ENCODE data around the gene CNTNAP2.

CNTNAP2 gene

GRCh38 chr7:146262527-146262926 is 145.9 kb downstream of the CNTNAP2 start:
- H3K4me3 ChIP-seq: no peak overlapping the region
- no peak overlapping the region for H3K27ac ChIP-seq
- H3K27me3 ChIP-seq: no peaks in the 10 kb centered on the region
- H3K36me3 ChIP-seq: no peaks in the 10 kb centered on the region
- no peaks in the 10 kb centered on the region for H4K20me1 ChIP-seq
- H3K9ac ChIP-seq: no peak overlapping the region
- H3K9me3 ChIP-seq: peaks cover 15% of the 10 kb centered on the region; the same call in 1 of the 2 replicates
- no peak for TF ChIP-seq Cebpa-rat (IDR thresholded peaks at IDR 0.05)
- no peak overlapping the region for H3K4me2 ChIP-seq
- no peaks in the 10 kb centered on the region for H3K4me1 ChIP-seq

GRCh38 chr7:146276888-146277287 is 160.3 kb downstream of the CNTNAP2 start:
- Histone ChIP-seq H3K4me3 (no peak overlapping the region), H3K27ac (no peak overlapping the region)
- no peak for TF ChIP-seq Cebpa-rat (IDR thresholded peaks at IDR 0.05)

GRCh38 chr7:146285418-146285817 is 168.8 kb downstream of the CNTNAP2 start:
- no peaks in the 10 kb centered on the region for H3K36me3 ChIP-seq
- H3K27me3 ChIP-seq: no peaks in the 10 kb centered on the region
- no peaks in the 10 kb centered on the region for H3K9me3 ChIP-seq
- no peak overlapping the region for H3K4me2 ChIP-seq
- H3K4me1 ChIP-seq: no peaks in the 10 kb centered on the region
- H3K9ac ChIP-seq: no peak overlapping the region
- H4K20me1 ChIP-seq: no peaks in the 10 kb centered on the region
- no peak overlapping the region for H3K4me3 ChIP-seq
- H3K27ac ChIP-seq: no peak overlapping the region
- no peak for TF ChIP-seq Cebpa-rat (IDR thresholded peaks at IDR 0.05)

More at GRCh38 chr7:146276888-146277287, 160.3 kb downstream of the CNTNAP2 start:
- Histone ChIP-seq H3K9me3 (no peaks in the 10 kb centered on the region), H3K4me2 (no peak overlapping the region), H3K36me3 (no peaks in the 10 kb centered on the region), H3K9ac (no peak overlapping the region), H3K27me3 (no peaks in the 10 kb centered on the region), H4K20me1 (no peaks in the 10 kb centered on the region), H3K4me1 (no peaks in the 10 kb centered on the region)

DNA sequence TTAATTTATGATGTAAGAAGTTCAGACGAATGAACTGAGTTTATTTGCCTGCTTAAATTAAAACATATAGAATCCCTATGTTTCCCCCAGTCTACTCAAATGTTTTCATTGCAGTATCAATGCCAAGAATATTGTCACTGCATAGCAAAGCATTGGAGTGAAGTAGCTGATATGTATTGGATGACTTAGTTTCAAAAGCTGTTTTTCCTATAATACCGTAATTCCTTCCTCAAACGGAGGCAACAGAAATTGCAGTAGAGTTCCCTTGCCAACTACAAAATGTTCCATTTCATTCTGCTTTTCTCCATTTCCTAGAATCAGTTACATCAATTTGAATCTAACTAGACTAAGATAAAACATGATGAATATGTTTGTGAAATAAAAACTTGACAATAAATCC is 174.1 kb downstream of the CNTNAP2 start:
- Histone ChIP-seq H3K27me3 (no peaks in the 10 kb centered on the region), H3K36me3 (no peaks in the 10 kb centered on the region)

DNA sequence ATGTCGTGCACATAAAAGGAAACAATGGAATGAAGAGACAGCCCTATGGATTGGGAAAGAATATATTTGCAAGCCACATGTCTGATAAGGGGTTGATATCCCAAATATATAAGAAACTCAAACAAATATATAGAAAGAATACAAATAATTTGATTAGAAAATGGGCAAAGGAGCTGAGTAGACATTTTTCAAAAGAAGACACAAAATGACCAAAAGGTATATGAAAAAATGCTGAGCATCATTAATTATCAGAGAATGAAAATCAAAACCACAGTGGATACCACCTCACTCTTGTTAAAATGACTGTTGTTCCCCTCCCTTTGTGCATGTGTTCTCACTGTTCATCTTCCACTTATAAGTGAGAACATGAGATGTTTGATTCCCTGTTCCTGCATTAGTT is 175.3 kb downstream of the CNTNAP2 start:
- TF ChIP-seq Cebpa-rat (IDR thresholded peaks at IDR 0.05): no peak
- no peak overlapping the region for H3K4me3 ChIP-seq
- H3K4me2 ChIP-seq: no peak overlapping the region
- no peaks in the 10 kb centered on the region for H3K4me1 ChIP-seq
- no peaks in the 10 kb centered on the region for H4K20me1 ChIP-seq
- H3K36me3 ChIP-seq: no peaks in the 10 kb centered on the region
- H3K27me3 ChIP-seq: no peaks in the 10 kb centered on the region
- H3K9ac ChIP-seq: no peak overlapping the region
- H3K9me3 ChIP-seq: no peaks in the 10 kb centered on the region
- no peak overlapping the region for H3K27ac ChIP-seq

More for the DNA sequence above, 174.1 kb downstream of the CNTNAP2 start:
- no peak for TF ChIP-seq Cebpa-rat (IDR thresholded peaks at IDR 0.05)
- no peak overlapping the region for H3K4me2 ChIP-seq
- no peaks in the 10 kb centered on the region for H3K4me1 ChIP-seq
- no peak overlapping the region for H3K4me3 ChIP-seq
- H3K9ac ChIP-seq: no peak overlapping the region
- H4K20me1 ChIP-seq: no peaks in the 10 kb centered on the region
- H3K27ac ChIP-seq: no peak overlapping the region
- no peaks in the 10 kb centered on the region for H3K9me3 ChIP-seq

DNA sequence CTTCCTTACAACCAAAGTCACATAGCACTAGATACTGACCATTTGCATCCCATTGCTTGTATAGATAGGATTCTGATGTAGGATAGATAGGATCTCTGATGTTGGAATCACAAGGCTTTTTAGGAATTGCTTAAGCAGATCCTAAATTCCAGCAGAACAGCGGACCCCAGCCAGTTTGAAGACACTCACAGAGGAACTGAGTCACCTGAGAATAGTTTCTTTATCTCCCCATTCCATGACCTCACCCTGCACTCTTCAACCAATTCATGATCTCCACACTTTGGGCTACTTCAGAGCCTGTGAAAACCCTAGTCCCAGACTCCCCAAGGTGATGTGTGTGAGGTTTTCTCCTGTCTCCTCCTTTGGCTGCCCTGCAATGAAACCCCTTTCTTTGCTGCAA is 179.4 kb downstream of the CNTNAP2 start:
- H3K4me2 ChIP-seq: no peak overlapping the region
- no peak overlapping the region for H3K27ac ChIP-seq
- no peak overlapping the region for H3K9ac ChIP-seq
- no peaks in the 10 kb centered on the region for H3K36me3 ChIP-seq
- H3K4me3 ChIP-seq: no peak overlapping the region
- H3K27me3 ChIP-seq: no peaks in the 10 kb centered on the region
- H3K9me3 ChIP-seq: no peaks in the 10 kb centered on the region
- H3K4me1 ChIP-seq: no peaks in the 10 kb centered on the region
- H4K20me1 ChIP-seq: no peaks in the 10 kb centered on the region
- TF ChIP-seq Cebpa-rat (IDR thresholded peaks at IDR 0.05): no peak

DNA sequence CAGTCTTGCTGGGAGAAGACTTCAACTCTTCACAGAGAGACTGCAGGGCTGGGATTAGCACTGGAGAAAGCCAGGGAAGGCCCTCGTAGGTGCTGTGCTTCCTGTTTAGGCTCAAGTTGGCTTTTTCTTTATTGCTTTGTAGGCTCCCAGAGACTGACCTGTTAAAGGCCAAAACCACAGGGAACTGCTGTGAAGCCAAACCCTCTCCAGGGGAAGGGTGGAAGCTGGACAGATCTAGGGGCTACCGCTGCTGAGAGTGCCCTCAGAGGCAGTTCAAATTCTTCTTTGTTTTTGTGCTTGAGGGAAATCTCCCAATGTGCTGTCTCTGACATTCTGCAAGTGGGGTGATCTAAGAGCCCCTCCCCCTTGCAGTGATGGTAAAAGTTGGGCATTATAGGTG is 198.4 kb downstream of the CNTNAP2 start:
- H3K4me1 ChIP-seq: no peaks in the 10 kb centered on the region
- H3K36me3 ChIP-seq: no peaks in the 10 kb centered on the region
- H3K9me3 ChIP-seq: no peaks in the 10 kb centered on the region
- H3K4me2 ChIP-seq: no peak overlapping the region
- H3K27me3 ChIP-seq: no peaks in the 10 kb centered on the region
- H4K20me1 ChIP-seq: no peaks in the 10 kb centered on the region
- no peak for TF ChIP-seq Cebpa-rat (IDR thresholded peaks at IDR 0.05)
- H3K4me3 ChIP-seq: no peak overlapping the region
- no peak overlapping the region for H3K9ac ChIP-seq
- H3K27ac ChIP-seq: no peak overlapping the region

GRCh38 chr7:146319629-146320028 is 203.0 kb downstream of the CNTNAP2 start:
- H3K9me3 ChIP-seq: no peaks in the 10 kb centered on the region
- H3K4me3 ChIP-seq: no peak overlapping the region
- no peak for TF ChIP-seq Cebpa-rat (IDR thresholded peaks at IDR 0.05)
- no peak overlapping the region for H3K4me2 ChIP-seq
- no peaks in the 10 kb centered on the region for H3K4me1 ChIP-seq
- no peaks in the 10 kb centered on the region for H3K27me3 ChIP-seq
- no peaks in the 10 kb centered on the region for H3K36me3 ChIP-seq
- H3K9ac ChIP-seq: no peak overlapping the region
- H3K27ac ChIP-seq: no peak overlapping the region
- H4K20me1 ChIP-seq: no peaks in the 10 kb centered on the region

- Histone ChIP-seq H3K36me3 (no peaks in the 10 kb centered on the region), H3K27ac (no peak overlapping the region), H3K4me3 (no peak overlapping the region), H3K4me1 (no peaks in the 10 kb centered on the region), H3K4me2 (no peak overlapping the region), H3K9ac (no peak overlapping the region), H3K27me3 (no peaks in the 10 kb centered on the region), H4K20me1 (no peaks in the 10 kb centered on the region), H3K9me3 (no peaks in the 10 kb centered on the region)
- no peak for TF ChIP-seq Cebpa-rat (IDR thresholded peaks at IDR 0.05)
Measured at GRCh38 chr7:146321301-146321700, 204.7 kb downstream of the CNTNAP2 start.

GRCh38 chr7:146331369-146331768 is 214.8 kb downstream of the CNTNAP2 start:
- no peaks in the 10 kb centered on the region for H3K27me3 ChIP-seq
- no peak overlapping the region for H3K9ac ChIP-seq
- H3K4me1 ChIP-seq: no peaks in the 10 kb centered on the region

GRCh38 chr7:146345251-146345650 is 228.7 kb downstream of the CNTNAP2 start:
- H3K9ac ChIP-seq: no peak overlapping the region
- TF ChIP-seq Cebpa-rat (IDR thresholded peaks at IDR 0.05): no peak

More at GRCh38 chr7:146331369-146331768, 214.8 kb downstream of the CNTNAP2 start:
- no peaks in the 10 kb centered on the region for H3K9me3 ChIP-seq
- no peak overlapping the region for H3K4me2 ChIP-seq
- TF ChIP-seq Cebpa-rat (IDR thresholded peaks at IDR 0.05): no peak
- no peaks in the 10 kb centered on the region for H4K20me1 ChIP-seq
- no peaks in the 10 kb centered on the region for H3K36me3 ChIP-seq
- no peak overlapping the region for H3K27ac ChIP-seq
- no peak overlapping the region for H3K4me3 ChIP-seq

More at GRCh38 chr7:146345251-146345650, 228.7 kb downstream of the CNTNAP2 start:
- H3K27ac ChIP-seq: no peak overlapping the region
- H3K36me3 ChIP-seq: no peaks in the 10 kb centered on the region
- no peaks in the 10 kb centered on the region for H3K27me3 ChIP-seq
- H3K4me2 ChIP-seq: no peak overlapping the region
- H3K9me3 ChIP-seq: 0 out of 2 replicates have a peak, but pooled peaks cover 4% of the 10 kb centered on the region
- H4K20me1 ChIP-seq: no peaks in the 10 kb centered on the region
- no peaks in the 10 kb centered on the region for H3K4me1 ChIP-seq
- H3K4me3 ChIP-seq: no peak overlapping the region
